HCT116 (cell line): ENCODE measurements around the gene SART1. TPM values are rescaled to one million over a fixed set of nuclear protein-coding genes. Genes with fewer than 3 reads are reported as not detected.

ENCODE experiments used
- ATAC-seq: fragments of 200-7000 bp; cut with Tn5 transposase; 2 replicates; pipeline ENCODE4 v1.9.1; 2020; ENCODE audit warnings: mild to moderate bottlenecking, moderate library complexity
- BruUV-seq: library from RNA; stranded (reverse); fragments of 400-500 nt; replicated peaks from 2 replicates; lab custom pipeline; 2021; lab: Mats Ljungman, UMichigan
- CTCF ChIA-PET: fragments of 300-600 bp; sonication (Branson Sonifier 250); formaldehyde crosslinking; loops from one replicate; lab custom pipeline; 2021; ENCODE audit warnings: antibody characterized with exemption; lab: Charles Lee
- POLR2A ChIA-PET: fragments of 300-600, 350-600 bp; sonication (Branson Sonifier 250); formaldehyde crosslinking; loops from one replicate; lab custom pipeline; 2021; ENCODE audit warnings: antibody characterized with exemption; lab: Charles Lee
- RAD21 ChIA-PET, 2 experiments: fragments of 300-600 bp; sonication (Branson Sonifier 250); formaldehyde crosslinking; loops; one replicate each; lab custom pipeline; 2023; ENCODE audit warnings: low total read pairs in 2 of 2; ENCODE audit not compliant: uncharacterized antibody in 2 of 2, unreplicated experiment in 2 of 2, low non-redundant PET in 1 of 2; lab: Charles Lee
- DNase-seq: peaks from one replicate; pipeline ENCODE4 v3.0.0-alpha.2; 2010; ENCODE audit warnings: low read depth, low spot score
- H2AFZ ChIP-seq: fragments of 200-600 bp; shearing (Covaris generic), sonication (generic); 2 replicates; pipeline ENCODE4 v1.6.1; 2017; ENCODE audit warnings: low read depth, mixed run types, mixed read lengths, antibody characterized with exemption, low read length; ENCODE audit not compliant: poor library complexity, severe bottlenecking
- H3K27ac ChIP-seq: 2 replicates; pipeline ENCODE4 v1.5.1; 2012; ENCODE audit warnings: low read depth, low read length
- H3K27me3 ChIP-seq: fragments of 200-600 bp; sonication (generic); 2 replicates; pipeline ENCODE4 v1.6.1; 2016; ENCODE audit warnings: mixed run types, low read length, mixed read lengths; ENCODE audit not compliant: insufficient read depth
- H3K36me3 ChIP-seq, 2 experiments: fragments of 200-500 bp in 1 of 2; fragments of 200-600 bp in 1 of 2; sonication (Bioruptor generic) in 1 of 2; sonication (generic) in 1 of 2; 2 replicates each; pipeline versions ENCODE4 v1.5.1 to v1.6.1; 2014 to 2016; ENCODE audit warnings: low read length in 2 of 2, inconsistent platforms in 1 of 2, mixed read lengths in 1 of 2, mixed run types in 1 of 2; ENCODE audit not compliant: insufficient read depth in 2 of 2, control insufficient read depth in 1 of 2
- H3K4me1 ChIP-seq, 2 experiments: fragments of 200-600 bp in 1 of 2; sonication (generic) in 1 of 2; 2 replicates each; pipeline versions ENCODE4 v1.5.1 to v1.6.1; 2012 to 2017; ENCODE audit warnings: low read length in 2 of 2, inconsistent platforms in 1 of 2, mild to moderate bottlenecking in 1 of 2, mixed read lengths in 1 of 2, mixed run types in 1 of 2, moderate library complexity in 1 of 2; ENCODE audit not compliant: insufficient read depth in 2 of 2, control insufficient read depth in 1 of 2
- H3K4me2 ChIP-seq: fragments of 200-600 bp; sonication (generic); 2 replicates; pipeline ENCODE4 v1.6.1; 2017; ENCODE audit warnings: mixed run types, low read length, mixed read lengths
- H3K4me3 ChIP-seq, 2 experiments: fragments of 200-600 bp in 1 of 2; sonication (generic) in 1 of 2; replicated peaks in 1 of 2; 2 replicates each; pipeline ENCODE4 v1.5.1; 2011 to 2016; ENCODE audit warnings: low read length in 2 of 2, control low read depth in 1 of 2, low read depth in 1 of 2, mild to moderate bottlenecking in 1 of 2, mixed read lengths in 1 of 2, mixed run types in 1 of 2
- H3K79me2 ChIP-seq: fragments of 200-600 bp; sonication (generic); 2 replicates; pipeline ENCODE4 v1.6.1; 2017; ENCODE audit warnings: mild to moderate bottlenecking, mixed run types, low read length, moderate library complexity, mixed read lengths; ENCODE audit not compliant: insufficient read depth
- H3K9ac ChIP-seq: fragments of 200-600 bp; sonication (generic); 2 replicates; pipeline ENCODE4 v1.6.1; 2016; ENCODE audit warnings: low read length, mixed read lengths
- H3K9me2 ChIP-seq: fragments of 200-600 bp; sonication (generic), shearing (Covaris generic); 2 replicates; pipeline ENCODE4 v1.6.1; 2017; ENCODE audit warnings: mixed run types, mild to moderate bottlenecking, moderate library complexity; ENCODE audit not compliant: insufficient read depth
- H3K9me3 ChIP-seq, 2 experiments: fragments of 200-500 bp in 1 of 2; fragments of 200-600 bp in 1 of 2; sonication (Bioruptor generic) in 1 of 2; sonication (generic) in 1 of 2; 2 replicates each; pipeline ENCODE4 v1.6.1; 2014 to 2017; ENCODE audit warnings: low read length in 2 of 2, mixed read lengths in 2 of 2, inconsistent platforms in 1 of 2, low read depth in 1 of 2, mild to moderate bottlenecking in 1 of 2, mixed run types in 1 of 2, moderate library complexity in 1 of 2; ENCODE audit not compliant: control insufficient read depth in 1 of 2, insufficient read depth in 1 of 2
- H4K20me1 ChIP-seq: fragments of 200-600 bp; sonication (generic), shearing (Covaris generic); 2 replicates; pipeline ENCODE4 v1.6.1; 2017; ENCODE audit warnings: mixed run types, mild to moderate bottlenecking, moderate library complexity; ENCODE audit not compliant: insufficient read depth
- CBX3 ChIP-seq: IDR thresholded peaks from 2 replicates; pipeline ENCODE4 v1.6.1; 2012; ENCODE audit warnings: low read depth
- CTCF ChIP-seq, 3 experiments: fragments of 200-600 bp in 1 of 3; sonication (generic) in 1 of 3; IDR thresholded peaks in 2 of 3; conservative IDR thresholded peaks in 1 of 3; 2 replicates each; pipeline ENCODE4 v1.5.1; 2012 to 2017; ENCODE audit warnings: low read depth in 2 of 3, low read length in 2 of 3, antibody characterized with exemption in 1 of 3, borderline replicate concordance in 1 of 3, control low read depth in 1 of 3, mild to moderate bottlenecking in 1 of 3, mixed read lengths in 1 of 3, mixed run types in 1 of 3, moderate library complexity in 1 of 3; ENCODE audit not compliant: insufficient read depth in 1 of 3
- EGR1 ChIP-seq: IDR thresholded peaks from 2 replicates; pipeline ENCODE4 v1.6.1; 2012; ENCODE audit warnings: low read depth
- EZH2 ChIP-seq: fragments of 200-600 bp; sonication (generic); IDR thresholded peaks from 2 replicates; pipeline ENCODE4 v1.6.1; 2017; ENCODE audit warnings: antibody characterized with exemption, mixed run types
- EZH2phosphoT487 ChIP-seq: fragments of 200-600 bp; IDR thresholded peaks from 2 replicates; pipeline ENCODE4 v1.6.1; 2018; ENCODE audit warnings: antibody characterized with exemption, borderline replicate concordance
- FOSL1 ChIP-seq: IDR thresholded peaks from 2 replicates; pipeline ENCODE4 v1.6.1; 2012; ENCODE audit warnings: low read depth
- MAX ChIP-seq: IDR thresholded peaks from 2 replicates; pipeline ENCODE4 v1.6.1; 2012
- POLR2AphosphoS5 ChIP-seq: IDR thresholded peaks from 2 replicates; pipeline ENCODE4 v1.6.1; 2011; ENCODE audit warnings: mild to moderate bottlenecking, low read depth, low read length, moderate library complexity
- SIN3A ChIP-seq: IDR thresholded peaks from 2 replicates; pipeline ENCODE4 v1.6.1; 2012; ENCODE audit warnings: low read depth
- SP1 ChIP-seq: IDR thresholded peaks from 2 replicates; pipeline ENCODE4 v1.6.1; 2012; ENCODE audit warnings: low read depth
- TCF7L2 ChIP-seq: IDR thresholded peaks from 2 replicates; pipeline ENCODE4 v1.7.0; 2011; ENCODE audit warnings: borderline replicate concordance, inconsistent platforms; ENCODE audit not compliant: insufficient read depth, insufficient read length; ENCODE audit errors: extremely low read depth
- YY1 ChIP-seq: IDR thresholded peaks from 2 replicates; pipeline ENCODE4 v1.6.1; 2011; ENCODE audit warnings: low read length, low read depth, moderate library complexity, mild to moderate bottlenecking; ENCODE audit not compliant: insufficient replicate concordance; ENCODE audit errors: extremely low read depth
- ZFX ChIP-seq: fragments of 450-650 bp; IDR thresholded peaks from 2 replicates; pipeline ENCODE4 v1.6.1; 2017
- ZNF274 ChIP-seq: fragments of 200-500 bp; sonication (Bioruptor generic); IDR thresholded peaks from 2 replicates; pipeline ENCODE4 v1.6.1; 2014; ENCODE audit warnings: mild to moderate bottlenecking, low read depth, low read length, inconsistent platforms
- intact Hi-C: fragments of 100-400 bp; cut with micrococcal nuclease; formaldehyde crosslinking; loops from 2 replicates; pipeline ENCODE4 v1.10.0; 2022
- total RNA-seq: library from RNA; stranded (reverse); gene quantifications from one replicate; pipeline ENCODE4 v1.2.1, GENCODE V29; 2021; ENCODE audit not compliant: unreplicated experiment

The SART1 gene
- total RNA-seq, 1 experiment from 2014 or later: 47.9 TPM

GRCh38 chr11:65982824-65983588 is 21.5 kb downstream of the SART1 start:
- Histone ChIP-seq H3K27ac (no peak overlapping the region), H3K4me3 (no peak overlapping the region), H3K9me3 (no peaks in the 10 kb centered on the region), H3K79me2 (no peaks in the 10 kb centered on the region), H4K20me1 (no peaks in the 10 kb centered on the region), H3K36me3 (peaks cover 0 to 4% of the 10 kb centered on the region in 2 experiments; a peak in 1 of 4 replicates), H3K4me2 (no peak overlapping the region), H3K9me2 (no peaks in the 10 kb centered on the region), H3K9ac (no peak overlapping the region), H3K4me1 (no peaks in the 10 kb centered on the region), H3K27me3 (no peaks in the 10 kb centered on the region), H2AFZ (no peak overlapping the region)
- POLR2A ChIA-PET: no interaction called here
- BruUV-seq: no TSS peak
- TF ChIP-seq CTCF (IDR thresholded peaks at IDR 0.05 in 2 of 3, conservative IDR thresholded peaks at IDR 0.05 in 1 of 3; ENCODE audit: borderline replicate concordance in 1 of 3, insufficient read depth in 1 of 3, low read depth in 2 of 3, low read length in 2 of 3) (no peak), FOSL1 (no peak), SIN3A (no peak), TCF7L2 (no peak), MAX (no peak), SP1 (no peak)
- CTCF ChIA-PET: no interaction called here
- DNase-seq (no peak), ATAC-seq (no peak)
- intact Hi-C loops: no loop called here
- RAD21 ChIA-PET: no interaction called here

GRCh38 chr11:65983589-65983987 is 22.1 kb downstream of the SART1 start:
- Histone ChIP-seq H3K36me3 (peaks cover 0 to 4% of the 10 kb centered on the region in 2 experiments; a peak in 1 of 4 replicates), H3K27ac (no peak overlapping the region), H3K27me3 (no peaks in the 10 kb centered on the region), H4K20me1 (no peaks in the 10 kb centered on the region), H3K79me2 (no peaks in the 10 kb centered on the region), H3K4me1 (no peaks in the 10 kb centered on the region), H3K9ac (no peak overlapping the region), H3K9me2 (no peaks in the 10 kb centered on the region), H3K4me2 (no peak overlapping the region), H2AFZ (no peak overlapping the region), H3K4me3 (no peak overlapping the region), H3K9me3 (no peaks in the 10 kb centered on the region)
- BruUV-seq: no TSS peak
- no peak for ATAC-seq
- intact Hi-C loops: no loop called here
- POLR2A ChIA-PET: no interaction called here
- DNase-seq: no peak
- RAD21 ChIA-PET: no interaction called here
- CTCF ChIA-PET: no interaction called here
- TF ChIP-seq SP1: no peak
- no peak for TF ChIP-seq TCF7L2
- TF ChIP-seq EZH2: no peak
- TF ChIP-seq CTCF (IDR thresholded peaks at IDR 0.05 in 2 of 3, conservative IDR thresholded peaks at IDR 0.05 in 1 of 3; ENCODE audit: borderline replicate concordance in 1 of 3, insufficient read depth in 1 of 3, low read depth in 2 of 3, low read length in 2 of 3): no peak
- TF ChIP-seq EZH2phosphoT487: no peak
- no peak for TF ChIP-seq POLR2AphosphoS5
- no peak for TF ChIP-seq SIN3A
- TF ChIP-seq ZFX: no peak
- TF ChIP-seq EGR1: no peak
- no peak for TF ChIP-seq CBX3
- no peak for TF ChIP-seq YY1
- TF ChIP-seq ZNF274: no peak
